Colonic mucosa (tissue), 4 donors: ENCODE data around the gene PIGB. TPM values are rescaled to one million over a fixed set of nuclear protein-coding genes. Genes with fewer than 3 reads are reported as not detected.
"Not testable (repeated sequence)": the region's sequence is repeated elsewhere in the genome, so short reads cannot be mapped to it uniquely, and the experiment has no call there.

Experiments used
- DNase-seq: peaks from one replicate; pipeline ENCODE4 v3.0.0-alpha.2; 2020
- H3K27ac ChIP-seq: fragments of 200-600 bp; one replicate; pipeline ENCODE4 v1.8.0; 2021
- H3K27me3 ChIP-seq: fragments of 200-600 bp; one replicate; pipeline ENCODE4 v1.8.0; 2021
- H3K36me3 ChIP-seq: fragments of 200-600 bp; one replicate; pipeline ENCODE4 v1.8.0; 2021
- H3K4me1 ChIP-seq: fragments of 200-600 bp; one replicate; pipeline ENCODE4 v1.8.0; 2021; ENCODE audit warnings: mild to moderate bottlenecking
- H3K4me3 ChIP-seq: fragments of 200-600 bp; one replicate; pipeline ENCODE4 v1.8.0; 2021
- H3K9ac ChIP-seq, 2 donors: one replicate each; pipeline ENCODE4 v1.7.0; 2013; ENCODE audit warnings: control low read depth in 2 of 2, low read depth in 2 of 2, low read length in 2 of 2
- H3K9me3 ChIP-seq: fragments of 200-600 bp; one replicate; pipeline ENCODE4 v1.8.0; 2021
- CTCF ChIP-seq: fragments of 200-600 bp; IDR thresholded peaks from one replicate; pipeline ENCODE4 v1.8.0; 2022; ENCODE audit warnings: antibody characterized with exemption, mild to moderate bottlenecking
- intact Hi-C: fragments of 100-400 bp; cut with DNase I; formaldehyde crosslinking; loops from one replicate; pipeline ENCODE4 v1.14.1; 2022
- total RNA-seq, 2 donors: library from RNA; stranded (reverse); fragmentation: NEBNext Ultra II Directional in 1 of 2; extraction: Animal tissue kit (Norgen Biotek cat#: 25700) in 1 of 2; gene quantifications; one replicate each; pipeline ENCODE4 v1.2.1, GENCODE V29; 2021
- donor health status: healthy.
- donor health status: DM: no; HTN: no; CAD: no.
- donor health status: DM: no; HTN: no; CAD: no.

The PIGB gene
- total RNA-seq, 2 donors from 2014 or later: 15.0 to 15.8 TPM

GRCh38 chr15:55283379-55284147 lies 35.5 kb upstream of the PIGB start:
- no peak for TF ChIP-seq CTCF
- H3K27me3 ChIP-seq: no peaks in the 10 kb centered on the region
- no peak overlapping the region for H3K4me3 ChIP-seq
- H3K9me3 ChIP-seq: no peaks in the 10 kb centered on the region
- H3K9ac ChIP-seq: peak overlapping the region in 1 of 2 donors; percentile 23
- intact Hi-C loops: no loop called here
- H3K4me1 ChIP-seq: no peaks in the 10 kb centered on the region
- no peaks in the 10 kb centered on the region for H3K36me3 ChIP-seq
- H3K27ac ChIP-seq: no peak overlapping the region
- DNase-seq: no peak

GRCh38 chr15:55284426-55284825 lies 34.6 kb upstream of the PIGB start:
- H3K9me3 ChIP-seq: no peaks in the 10 kb centered on the region
- intact Hi-C loops: no loop called here
- no peak overlapping the region for H3K27ac ChIP-seq
- DNase-seq: no peak
- H3K36me3 ChIP-seq: no peaks in the 10 kb centered on the region
- no peak overlapping the region for H3K9ac ChIP-seq
- no peaks in the 10 kb centered on the region for H3K4me1 ChIP-seq
- no peak for TF ChIP-seq CTCF
- no peak overlapping the region for H3K4me3 ChIP-seq
- H3K27me3 ChIP-seq: no peaks in the 10 kb centered on the region

DNA sequence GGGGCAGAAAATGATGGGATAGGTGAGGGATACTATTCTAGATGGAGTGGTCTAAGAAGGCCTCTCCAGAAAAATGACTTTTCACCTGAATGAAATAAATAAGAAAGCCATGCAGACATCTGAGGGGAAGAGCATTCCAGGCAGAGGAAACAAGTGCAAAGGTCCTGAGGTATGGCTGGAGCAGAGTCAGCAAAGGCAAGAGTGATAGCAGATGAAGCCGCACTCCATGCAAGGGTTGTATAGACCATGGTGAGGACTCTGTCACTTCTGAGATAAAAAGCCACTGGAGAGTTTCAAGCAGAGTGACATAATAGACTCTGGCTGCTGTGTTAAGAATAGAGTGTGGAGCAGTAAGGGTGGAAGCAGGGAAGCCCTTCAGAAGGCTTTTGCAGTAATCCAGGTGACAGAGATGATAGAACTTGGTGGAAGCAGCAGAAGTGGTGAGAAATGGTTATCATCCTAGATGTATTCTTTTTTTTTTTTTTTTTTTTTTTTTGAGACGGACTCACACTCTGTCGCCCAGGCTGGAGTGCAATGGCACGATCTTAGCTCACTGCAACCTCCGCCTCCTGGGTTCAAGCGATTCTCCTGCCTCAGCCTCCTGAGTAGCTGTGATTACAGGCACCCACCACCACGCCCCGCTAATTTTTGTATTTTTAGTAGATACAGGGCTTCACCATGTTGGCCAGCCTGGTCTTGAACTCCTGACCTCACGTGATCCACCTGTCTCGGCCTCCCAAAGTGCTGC lies 32.4 kb upstream of the PIGB start:
- H3K4me1 ChIP-seq, DNase-seq, H3K27me3 ChIP-seq, intact Hi-C loops, H3K9me3 ChIP-seq, H3K27ac ChIP-seq, H3K36me3 ChIP-seq, H3K4me3 ChIP-seq, H3K9ac ChIP-seq: not testable (repeated sequence)

- Histone ChIP-seq H3K36me3 (no peaks in the 10 kb centered on the region), H3K4me1 (no peaks in the 10 kb centered on the region), H3K9me3 (no peaks in the 10 kb centered on the region), H3K4me3 (peak overlapping the region; percentile 69), H3K27me3 (no peaks in the 10 kb centered on the region), H3K27ac (no peak overlapping the region), H3K9ac (no peak overlapping the region)
- intact Hi-C loops: no loop called here
- no peak for TF ChIP-seq CTCF
- DNase-seq: no peak
Observed at GRCh38 chr15:55288006-55288717, 30.9 kb upstream of the PIGB start.

- peak; percentile 44 for DNase-seq
- H3K4me3 ChIP-seq: peak overlapping the region; percentile 69
- H3K9ac ChIP-seq: peak overlapping the region; percentile 91 to 94
- H3K27me3 ChIP-seq: no peaks in the 10 kb centered on the region
- no peak for TF ChIP-seq CTCF
- no peaks in the 10 kb centered on the region for H3K36me3 ChIP-seq
- H3K9me3 ChIP-seq: no peaks in the 10 kb centered on the region
- peak overlapping the region; percentile 82 for H3K27ac ChIP-seq
- H3K4me1 ChIP-seq: no peaks in the 10 kb centered on the region
- intact Hi-C loops: no loop called here
Observed at GRCh38 chr15:55289011-55289745, 29.8 kb upstream of the PIGB start.
